ENCODE data around the gene BTBD9. TPM values are rescaled to one million over a fixed set of nuclear protein-coding genes. Genes with fewer than 3 reads are reported as not detected.

BTBD9 gene
- total RNA-seq, 2 donors from 2014 or later, result 16.2 to 28.3 TPM

- Mint-ChIP-seq H3K9me3 (peaks cover 4% of the 10 kb centered on the region), H3K27ac (no peak overlapping the region), H3K4me1 (no peaks in the 10 kb centered on the region), H3K4me3 (no peak overlapping the region), H3K27me3 (no peaks in the 10 kb centered on the region), H3K36me3 (ENCODE audit: low read depth) (peaks cover 23% of the 10 kb centered on the region)
- ATAC-seq (replicated peaks), result no peak
Measured at GRCh38 chr6:38531134-38531533, 108.6 kb downstream of the BTBD9 start.

DNA sequence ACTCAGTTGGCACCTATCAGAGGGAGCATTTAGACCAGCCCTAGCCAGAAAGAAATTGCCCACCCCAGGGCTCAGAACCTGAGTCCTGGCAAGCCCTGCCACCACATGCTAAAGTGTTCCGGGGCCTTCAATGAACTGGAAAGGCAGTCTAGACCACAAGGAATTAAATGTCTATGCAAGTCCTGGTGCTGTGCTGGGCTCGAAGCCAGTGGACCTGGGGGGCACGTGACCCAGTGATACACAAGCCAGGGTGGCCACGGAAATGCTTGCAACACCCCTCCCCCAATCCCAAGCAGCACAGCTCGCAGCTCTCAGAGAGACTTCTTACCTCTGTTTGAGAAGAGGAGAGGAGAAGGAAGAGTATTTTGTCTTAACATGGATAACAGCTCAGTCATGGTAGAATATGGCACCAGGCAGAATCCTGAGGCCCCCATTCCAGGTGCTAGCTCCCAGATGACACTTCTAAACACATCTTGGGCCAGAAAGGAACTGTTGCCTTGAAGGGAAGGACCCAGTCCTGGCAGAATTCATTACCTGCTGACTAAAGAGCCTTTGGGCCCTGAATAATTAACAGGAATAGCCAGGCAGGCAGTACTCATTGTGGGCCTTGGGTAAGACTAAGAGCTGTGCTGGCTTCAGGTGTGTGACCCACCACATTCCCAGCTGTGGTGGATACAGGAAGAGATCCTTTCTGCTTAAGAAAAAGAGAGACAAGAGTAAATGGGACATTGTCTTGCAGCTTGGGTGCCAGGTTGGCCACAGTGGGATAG is 111.3 kb downstream of the BTBD9 start:
- no peak overlapping the region for H3K4me3 Mint-ChIP-seq
- no peak for ATAC-seq (replicated peaks)
- peaks cover 31% of the 10 kb centered on the region for H3K36me3 Mint-ChIP-seq (ENCODE audit: low read depth)
- no peaks in the 10 kb centered on the region for H3K27me3 Mint-ChIP-seq
- no peaks in the 10 kb centered on the region for H3K4me1 Mint-ChIP-seq
- peaks cover 4% of the 10 kb centered on the region for H3K9me3 Mint-ChIP-seq
- H3K27ac Mint-ChIP-seq, result no peak overlapping the region

DNA sequence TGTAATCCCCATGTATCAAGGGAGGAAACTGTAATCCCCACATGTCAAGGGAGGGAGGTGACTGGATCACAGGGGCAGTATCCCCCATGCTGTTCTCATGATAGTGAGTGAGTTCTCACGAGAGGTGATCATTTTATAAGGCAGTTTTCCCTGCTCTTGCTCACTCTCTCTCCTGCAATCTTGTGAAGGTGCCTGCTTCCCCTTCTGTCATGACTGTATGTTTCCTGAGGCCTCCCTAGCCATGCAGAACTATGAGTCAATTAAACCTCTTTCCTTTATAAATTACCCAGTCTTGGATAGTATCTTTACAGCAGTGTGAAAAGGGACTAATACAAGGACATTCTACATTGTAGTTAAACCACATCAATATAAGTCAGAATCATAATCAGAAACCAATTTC is 112.4 kb downstream of the BTBD9 start:
- peaks cover 22% of the 10 kb centered on the region for H3K36me3 Mint-ChIP-seq (ENCODE audit: low read depth)
- no peak overlapping the region for H3K4me3 Mint-ChIP-seq
- peaks cover 1% of the 10 kb centered on the region for H3K4me1 Mint-ChIP-seq
- peaks cover 4% of the 10 kb centered on the region for H3K9me3 Mint-ChIP-seq
- H3K27me3 Mint-ChIP-seq, result no peaks in the 10 kb centered on the region
- no peak overlapping the region for H3K27ac Mint-ChIP-seq
- no peak for ATAC-seq (replicated peaks)

DNA sequence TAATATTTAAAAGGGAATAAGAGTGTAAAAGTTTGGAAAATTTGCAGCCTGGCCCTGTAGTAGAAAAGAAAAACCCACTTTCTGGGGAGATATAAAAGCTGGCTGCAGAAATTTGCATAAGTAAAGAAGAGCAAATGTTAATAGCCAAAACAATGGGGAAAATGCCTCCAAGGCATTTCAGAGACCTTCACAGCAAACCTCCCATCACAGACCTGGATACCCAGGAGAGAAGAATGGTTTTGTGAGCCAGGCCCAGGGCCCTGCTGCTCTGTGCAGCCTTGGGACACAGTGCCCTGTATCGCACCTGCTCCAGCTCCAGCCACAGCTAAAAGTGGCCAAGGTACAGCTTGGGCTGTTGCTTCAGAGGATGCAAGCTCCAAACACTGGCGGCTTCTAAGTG is 113.8 kb downstream of the BTBD9 start:
- peaks cover 8% of the 10 kb centered on the region for H3K4me1 Mint-ChIP-seq
- no peaks in the 10 kb centered on the region for H3K27me3 Mint-ChIP-seq
- peaks cover 4% of the 10 kb centered on the region for H3K9me3 Mint-ChIP-seq
- H3K27ac Mint-ChIP-seq, result no peak overlapping the region
- no peak overlapping the region for H3K4me3 Mint-ChIP-seq
- no peak for ATAC-seq (replicated peaks)
- H3K36me3 Mint-ChIP-seq (ENCODE audit: low read depth), result peaks cover 22% of the 10 kb centered on the region

GRCh38 chr6:38524436-38525145 is 115.1 kb downstream of the BTBD9 start:
- Mint-ChIP-seq H3K9me3 (peaks cover 4% of the 10 kb centered on the region), H3K27ac (no peak overlapping the region), H3K4me1 (peaks cover 8% of the 10 kb centered on the region), H3K4me3 (no peak overlapping the region), H3K36me3 (ENCODE audit: low read depth) (peaks cover 22% of the 10 kb centered on the region), H3K27me3 (no peaks in the 10 kb centered on the region)
- ATAC-seq (replicated peaks), result no peak

- Mint-ChIP-seq H3K27ac (no peak overlapping the region), H3K4me3 (no peak overlapping the region), H3K9me3 (no peaks in the 10 kb centered on the region), H3K4me1 (peaks cover 8% of the 10 kb centered on the region), H3K27me3 (no peaks in the 10 kb centered on the region), H3K36me3 (ENCODE audit: low read depth) (peaks cover 17% of the 10 kb centered on the region)
- ATAC-seq (replicated peaks), result no peak
Measured at GRCh38 chr6:38522322-38522721, 117.4 kb downstream of the BTBD9 start.

- H3K9me3 Mint-ChIP-seq, result no peaks in the 10 kb centered on the region
- H3K27me3 Mint-ChIP-seq, result no peaks in the 10 kb centered on the region
- no peak overlapping the region for H3K4me3 Mint-ChIP-seq
- ATAC-seq (replicated peaks), result no peak
- H3K27ac Mint-ChIP-seq, result no peak overlapping the region
- H3K4me1 Mint-ChIP-seq, result peaks cover 8% of the 10 kb centered on the region
- H3K36me3 Mint-ChIP-seq (ENCODE audit: low read depth), result no peaks in the 10 kb centered on the region
Measured at GRCh38 chr6:38518511-38519304, 121.0 kb downstream of the BTBD9 start.

GRCh38 chr6:38517005-38517404 is 122.7 kb downstream of the BTBD9 start:
- Mint-ChIP-seq H3K4me3 (no peak overlapping the region), H3K4me1 (peaks cover 3% of the 10 kb centered on the region), H3K36me3 (ENCODE audit: low read depth) (no peaks in the 10 kb centered on the region), H3K27me3 (no peaks in the 10 kb centered on the region), H3K27ac (no peak overlapping the region), H3K9me3 (no peaks in the 10 kb centered on the region)
- no peak for ATAC-seq (replicated peaks)

DNA sequence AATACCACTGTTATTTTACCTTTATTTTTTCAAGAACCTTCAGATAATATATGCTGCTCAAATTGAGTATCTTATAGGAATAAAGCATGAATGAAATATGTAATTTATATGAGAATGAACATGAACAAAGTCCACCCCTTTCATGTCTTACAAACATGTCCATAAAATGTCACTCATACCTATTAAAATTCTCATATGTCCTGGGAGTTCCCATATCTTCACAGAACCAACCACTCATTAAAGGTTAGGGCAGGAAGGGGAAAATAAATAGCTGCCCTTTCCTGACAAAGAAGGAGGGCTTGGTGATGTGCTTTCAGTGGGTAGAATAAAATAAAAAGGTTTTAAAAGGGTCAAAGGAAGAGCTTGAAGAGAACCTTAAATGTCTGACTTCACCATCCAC is 125.3 kb downstream of the BTBD9 start:
- H3K4me3 Mint-ChIP-seq, result no peak overlapping the region
- H3K4me1 Mint-ChIP-seq, result peaks cover 5% of the 10 kb centered on the region
- H3K9me3 Mint-ChIP-seq, result no peaks in the 10 kb centered on the region
- ATAC-seq (replicated peaks), result no peak
- no peaks in the 10 kb centered on the region for H3K36me3 Mint-ChIP-seq (ENCODE audit: low read depth)
- no peak overlapping the region for H3K27ac Mint-ChIP-seq
- H3K27me3 Mint-ChIP-seq, result no peaks in the 10 kb centered on the region

DNA sequence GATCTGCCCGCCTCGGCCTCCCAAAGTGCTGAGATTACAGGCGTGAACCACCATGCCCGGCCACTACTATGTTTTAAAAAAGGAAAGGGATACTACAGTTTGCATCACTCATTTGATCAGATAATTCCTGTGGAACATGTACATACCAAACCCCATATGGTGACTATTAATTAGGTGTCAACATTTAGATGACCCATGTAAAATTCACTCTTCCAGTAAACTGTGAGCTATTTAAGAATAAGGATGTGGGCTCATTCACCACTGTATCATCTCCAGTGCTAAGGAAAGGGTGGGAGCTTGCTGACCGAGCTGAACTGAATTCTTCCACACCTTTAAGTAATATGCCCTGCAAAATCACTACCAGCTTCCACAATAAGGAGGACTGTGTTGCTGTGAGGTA is 127.5 kb downstream of the BTBD9 start:
- Mint-ChIP-seq H3K27me3 (no peaks in the 10 kb centered on the region), H3K4me1 (peaks cover 5% of the 10 kb centered on the region), H3K36me3 (ENCODE audit: low read depth) (no peaks in the 10 kb centered on the region), H3K4me3 (no peak overlapping the region), H3K9me3 (no peaks in the 10 kb centered on the region), H3K27ac (no peak overlapping the region)
- ATAC-seq (replicated peaks), result no peak

DNA sequence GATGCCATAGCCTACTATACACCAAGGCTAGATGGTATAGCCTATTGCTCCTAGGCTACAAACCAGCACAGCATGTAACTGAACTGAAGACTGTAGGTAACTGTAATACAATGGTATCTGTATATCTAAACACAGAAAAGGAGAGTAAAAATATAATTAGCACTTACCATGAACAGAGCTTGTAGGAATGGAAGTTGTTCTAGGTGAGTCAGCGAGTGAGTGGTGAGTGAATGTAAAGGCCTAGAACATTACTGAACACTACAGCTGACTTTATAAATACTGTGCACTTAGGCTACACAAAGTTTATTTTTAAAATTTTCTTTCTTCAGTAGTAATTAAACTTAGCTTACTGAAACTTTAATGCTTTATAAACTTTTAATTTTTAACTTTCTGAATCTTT is 129.5 kb downstream of the BTBD9 start:
- Mint-ChIP-seq H3K36me3 (ENCODE audit: low read depth) (no peaks in the 10 kb centered on the region), H3K27ac (no peak overlapping the region), H3K4me1 (peaks cover 5% of the 10 kb centered on the region), H3K27me3 (no peaks in the 10 kb centered on the region), H3K9me3 (no peaks in the 10 kb centered on the region), H3K4me3 (no peak overlapping the region)
- no peak for ATAC-seq (replicated peaks)

- no peaks in the 10 kb centered on the region for H3K27me3 Mint-ChIP-seq
- ATAC-seq (replicated peaks), result no peak
Measured at GRCh38 chr6:38509713-38510112, 130.0 kb downstream of the BTBD9 start.

GRCh38 chr6:38508894-38509293 is 130.8 kb downstream of the BTBD9 start:
- no peaks in the 10 kb centered on the region for H3K27me3 Mint-ChIP-seq
- peaks cover 5% of the 10 kb centered on the region for H3K4me1 Mint-ChIP-seq
- no peak overlapping the region for H3K27ac Mint-ChIP-seq

More at GRCh38 chr6:38509713-38510112, 130.0 kb downstream of the BTBD9 start:
- no peak overlapping the region for H3K4me3 Mint-ChIP-seq
- no peaks in the 10 kb centered on the region for H3K9me3 Mint-ChIP-seq
- H3K4me1 Mint-ChIP-seq, result peaks cover 5% of the 10 kb centered on the region
- no peaks in the 10 kb centered on the region for H3K36me3 Mint-ChIP-seq (ENCODE audit: low read depth)
- H3K27ac Mint-ChIP-seq, result no peak overlapping the region

DNA sequence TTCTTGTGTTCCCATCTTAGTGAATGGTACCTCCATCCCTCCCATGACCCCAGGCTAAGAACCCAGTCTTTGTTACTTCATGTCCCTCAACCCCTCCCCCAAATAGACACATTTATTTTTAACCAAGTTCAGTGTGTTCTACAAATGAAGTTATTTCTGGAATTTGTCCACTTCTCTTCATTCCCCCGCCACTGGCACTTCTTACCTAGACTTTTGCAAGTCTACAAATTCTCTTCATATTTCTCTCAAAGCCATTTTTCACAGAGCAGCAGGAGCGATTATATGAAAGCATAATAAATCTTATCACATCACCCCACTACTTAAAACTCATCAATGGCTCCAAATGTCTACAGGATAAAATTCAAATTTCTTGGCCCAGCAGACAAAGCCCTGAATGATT is 131.4 kb downstream of the BTBD9 start:
- no peak for ATAC-seq (replicated peaks)
- no peak overlapping the region for H3K4me3 Mint-ChIP-seq

More at GRCh38 chr6:38508894-38509293, 130.8 kb downstream of the BTBD9 start:
- no peak overlapping the region for H3K4me3 Mint-ChIP-seq
- no peaks in the 10 kb centered on the region for H3K9me3 Mint-ChIP-seq
- ATAC-seq (replicated peaks), result no peak
- H3K36me3 Mint-ChIP-seq (ENCODE audit: low read depth), result no peaks in the 10 kb centered on the region

More for the DNA sequence above, 131.4 kb downstream of the BTBD9 start:
- H3K9me3 Mint-ChIP-seq, result no peaks in the 10 kb centered on the region
- H3K27me3 Mint-ChIP-seq, result no peaks in the 10 kb centered on the region
- H3K27ac Mint-ChIP-seq, result no peak overlapping the region
- peaks cover 5% of the 10 kb centered on the region for H3K4me1 Mint-ChIP-seq
- H3K36me3 Mint-ChIP-seq (ENCODE audit: low read depth), result no peaks in the 10 kb centered on the region
